Left hindlimb (tissue), 1 donor: ENCODE measurements around the gene DMRTB1.

Experiments
- DNase-seq: peaks from one replicate; pipeline ENCODE4 v3.0.0-alpha.2; 2018

The DMRTB1 gene

GRCh38 chr1:53511323-53511932, 52.2 kb downstream of the DMRTB1 start:
- peak; percentile 36 for DNase-seq

GRCh38 chr1:53511933-53512806, 53.0 kb downstream of the DMRTB1 start:
- peak; percentile 64 for DNase-seq

GRCh38 chr1:53512807-53513755, 53.9 kb downstream of the DMRTB1 start:
- no peak for DNase-seq

- no peak for DNase-seq
Measured at GRCh38 chr1:53513846-53514245, 54.6 kb downstream of the DMRTB1 start.

- no peak for DNase-seq
Measured at GRCh38 chr1:53514436-53514835, 55.2 kb downstream of the DMRTB1 start.

GRCh38 chr1:53516181-53516580, 57.0 kb downstream of the DMRTB1 start:
- DNase-seq = no peak
